Sigmoid colon (tissue), 4 donors: ENCODE results near the gene COMMD9.

Experiments used
- EP300 ChIP-seq, 4 donors: sonication (generic); formaldehyde crosslinking; IDR thresholded peaks; one replicate each; pipeline ENCODE4 v1.6.1; 2017; ENCODE audit warnings: antibody characterized with exemption in 4 of 4
- POLR2A ChIP-seq, 2 donors: fragments of 450-650 bp; IDR thresholded peaks; one replicate each; pipeline ENCODE4 v1.6.1; 2016; ENCODE audit warnings: antibody characterized with exemption in 2 of 2, mild to moderate bottlenecking in 2 of 2, moderate library complexity in 2 of 2
- TF ChIP-seq, protein P1 (sequence below), 4 experiments: fragments of 450-650 bp in 3 of 4; fragments of 200-600 bp in 1 of 4; IDR thresholded peaks; one replicate each; pipeline ENCODE4 v1.5.1; 2016 to 2019; ENCODE audit warnings: antibody characterized with exemption in 4 of 4, mild to moderate bottlenecking in 3 of 4, moderate library complexity in 2 of 4

DNA sequence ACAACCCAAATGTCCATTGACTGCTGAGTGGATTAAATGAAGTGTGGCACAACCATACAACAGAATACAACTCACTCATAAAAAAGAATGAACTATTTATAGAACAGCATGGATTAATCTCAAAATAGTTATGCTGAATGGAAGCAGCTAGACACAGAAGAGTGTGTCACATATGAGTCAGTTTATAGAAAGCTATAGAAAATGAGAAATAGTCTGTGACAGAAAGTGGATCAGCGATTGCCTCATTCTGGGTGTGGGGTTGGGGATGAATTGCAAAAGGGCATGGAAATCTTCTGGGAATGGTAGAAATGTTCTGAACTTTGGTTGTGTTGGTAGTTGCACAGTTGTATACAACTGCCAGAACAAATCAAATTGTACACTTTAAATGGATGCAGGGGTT is 44.2 kb upstream of the COMMD9 start:
- TF ChIP-seq, protein P1, sequence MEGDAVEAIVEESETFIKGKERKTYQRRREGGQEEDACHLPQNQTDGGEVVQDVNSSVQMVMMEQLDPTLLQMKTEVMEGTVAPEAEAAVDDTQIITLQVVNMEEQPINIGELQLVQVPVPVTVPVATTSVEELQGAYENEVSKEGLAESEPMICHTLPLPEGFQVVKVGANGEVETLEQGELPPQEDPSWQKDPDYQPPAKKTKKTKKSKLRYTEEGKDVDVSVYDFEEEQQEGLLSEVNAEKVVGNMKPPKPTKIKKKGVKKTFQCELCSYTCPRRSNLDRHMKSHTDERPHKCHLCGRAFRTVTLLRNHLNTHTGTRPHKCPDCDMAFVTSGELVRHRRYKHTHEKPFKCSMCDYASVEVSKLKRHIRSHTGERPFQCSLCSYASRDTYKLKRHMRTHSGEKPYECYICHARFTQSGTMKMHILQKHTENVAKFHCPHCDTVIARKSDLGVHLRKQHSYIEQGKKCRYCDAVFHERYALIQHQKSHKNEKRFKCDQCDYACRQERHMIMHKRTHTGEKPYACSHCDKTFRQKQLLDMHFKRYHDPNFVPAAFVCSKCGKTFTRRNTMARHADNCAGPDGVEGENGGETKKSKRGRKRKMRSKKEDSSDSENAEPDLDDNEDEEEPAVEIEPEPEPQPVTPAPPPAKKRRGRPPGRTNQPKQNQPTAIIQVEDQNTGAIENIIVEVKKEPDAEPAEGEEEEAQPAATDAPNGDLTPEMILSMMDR (IDR thresholded peaks at IDR 0.05): no peak
- TF ChIP-seq POLR2A (IDR thresholded peaks at IDR 0.05): no peak
- no peak for TF ChIP-seq EP300 (IDR thresholded peaks at IDR 0.05)
